PC-3 (cell line): ENCODE results near the gene PSMB7.

Experiments
- EZH2 ChIP-seq: fragments of 300-600 bp; sonication (generic); IDR thresholded peaks from one replicate; pipeline ENCODE4 v1.6.1; 2017; ENCODE audit warnings: antibody characterized with exemption, mild to moderate bottlenecking, low read length; ENCODE audit not compliant: unreplicated experiment
- TF ChIP-seq, protein P1 (sequence below): fragments of 300-600 bp; sonication (generic); conservative IDR thresholded peaks from 2 replicates; pipeline ENCODE4 v1.5.1; 2017; ENCODE audit warnings: antibody characterized with exemption, low read depth, mild to moderate bottlenecking, low read length

DNA sequence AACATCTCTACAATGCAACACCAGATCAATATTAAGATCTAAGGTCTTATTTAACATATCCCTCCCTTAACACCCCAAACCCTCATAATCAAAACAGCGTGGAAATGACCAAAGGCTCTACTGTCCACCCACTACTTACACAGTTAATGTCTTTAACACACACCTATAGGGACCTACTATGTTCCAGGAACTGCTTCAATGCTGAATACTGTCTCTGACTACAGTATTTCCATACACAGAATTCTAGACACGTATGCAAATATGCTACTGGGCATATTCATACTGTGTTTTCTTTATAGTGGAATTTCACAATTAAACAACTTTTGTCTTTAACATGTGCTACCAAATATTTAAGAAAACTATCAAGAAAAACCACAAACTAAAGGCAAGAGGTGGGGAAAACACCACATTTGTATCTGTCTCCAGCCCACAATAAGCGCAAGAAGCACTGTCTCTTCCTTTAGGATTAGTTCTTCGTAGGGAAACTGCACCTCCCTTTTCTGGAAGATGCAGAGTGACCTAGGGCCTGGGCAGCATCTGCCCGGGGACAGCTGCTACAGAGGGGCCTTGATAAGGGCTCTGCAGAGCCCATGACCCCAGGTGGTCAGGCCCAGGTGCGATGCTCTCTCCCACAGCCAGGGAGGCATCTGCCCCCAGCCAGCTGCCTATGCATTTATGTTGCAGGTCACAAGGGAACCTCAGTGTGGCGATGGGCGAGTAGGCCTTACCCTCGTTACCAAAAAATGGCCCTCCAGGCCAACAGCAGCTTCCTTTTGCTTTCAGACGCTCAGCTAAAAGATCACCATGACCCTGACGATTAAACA is 55.2 kb downstream of the PSMB7 start:
- TF ChIP-seq, protein P1, sequence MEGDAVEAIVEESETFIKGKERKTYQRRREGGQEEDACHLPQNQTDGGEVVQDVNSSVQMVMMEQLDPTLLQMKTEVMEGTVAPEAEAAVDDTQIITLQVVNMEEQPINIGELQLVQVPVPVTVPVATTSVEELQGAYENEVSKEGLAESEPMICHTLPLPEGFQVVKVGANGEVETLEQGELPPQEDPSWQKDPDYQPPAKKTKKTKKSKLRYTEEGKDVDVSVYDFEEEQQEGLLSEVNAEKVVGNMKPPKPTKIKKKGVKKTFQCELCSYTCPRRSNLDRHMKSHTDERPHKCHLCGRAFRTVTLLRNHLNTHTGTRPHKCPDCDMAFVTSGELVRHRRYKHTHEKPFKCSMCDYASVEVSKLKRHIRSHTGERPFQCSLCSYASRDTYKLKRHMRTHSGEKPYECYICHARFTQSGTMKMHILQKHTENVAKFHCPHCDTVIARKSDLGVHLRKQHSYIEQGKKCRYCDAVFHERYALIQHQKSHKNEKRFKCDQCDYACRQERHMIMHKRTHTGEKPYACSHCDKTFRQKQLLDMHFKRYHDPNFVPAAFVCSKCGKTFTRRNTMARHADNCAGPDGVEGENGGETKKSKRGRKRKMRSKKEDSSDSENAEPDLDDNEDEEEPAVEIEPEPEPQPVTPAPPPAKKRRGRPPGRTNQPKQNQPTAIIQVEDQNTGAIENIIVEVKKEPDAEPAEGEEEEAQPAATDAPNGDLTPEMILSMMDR = no peak
- no peak for TF ChIP-seq EZH2
